ENCODE data around the gene SNX1. TPM values are rescaled to one million over a fixed set of nuclear protein-coding genes. Genes with fewer than 3 reads are reported as not detected.

Gene SNX1
- total and polyA plus RNA-seq, 2 of the 13 experiments (the other 11 are each of a cell fraction or from before 2014, with no cell fraction given) = 29.3 to 60.1 TPM

- no peak for TF ChIP-seq ZNF749 (CRISPR knock-in tag; IDR thresholded peaks at IDR 0.05; ENCODE audit: borderline replicate concordance)
- no peak for TF ChIP-seq AKAP8 (CRISPR knock-in tag; IDR thresholded peaks at IDR 0.05)
- TF ChIP-seq MTA1 (CRISPR knock-in tag; IDR thresholded peaks at IDR 0.05; ENCODE audit: borderline replicate concordance) = no peak
- no peak for TF ChIP-seq ZNF382 (CRISPR knock-in tag; IDR thresholded peaks at IDR 0.05; ENCODE audit: borderline replicate concordance)
- no peak for TF ChIP-seq ZNF691 (CRISPR knock-in tag; IDR thresholded peaks at IDR 0.05; ENCODE audit: borderline replicate concordance, low read depth)
- TF ChIP-seq ATF7-NPFF (CRISPR knock-in tag; IDR thresholded peaks at IDR 0.05; ENCODE audit: low read depth) = no peak
- TF ChIP-seq ATF6 (CRISPR knock-in tag; conservative IDR thresholded peaks at IDR 0.05) = no peak
- no peak for TF ChIP-seq ZSCAN25 (CRISPR knock-in tag; IDR thresholded peaks at IDR 0.05)
- TF ChIP-seq ZZZ3 (CRISPR knock-in tag; IDR thresholded peaks at IDR 0.05; ENCODE audit: borderline replicate concordance) = no peak
- 0 out of 2 replicates have a peak, but pooled peaks have one; percentile 40 for TF ChIP-seq ZNF773 (CRISPR knock-in tag; IDR thresholded peaks at IDR 0.05; ENCODE audit: borderline replicate concordance)
- TF ChIP-seq ZNF577 (CRISPR knock-in tag; IDR thresholded peaks at IDR 0.05; ENCODE audit: borderline replicate concordance, low read depth) = no peak
- TF ChIP-seq ZNF318 (CRISPR knock-in tag; IDR thresholded peaks at IDR 0.05) = no peak
- TF ChIP-seq CEBPG (CRISPR knock-in tag; IDR thresholded peaks at IDR 0.05) = peak; percentile 65
- no peak for TF ChIP-seq ZNF850 (CRISPR knock-in tag; conservative IDR thresholded peaks at IDR 0.05)
- TF ChIP-seq ZNF841 (CRISPR knock-in tag; IDR thresholded peaks at IDR 0.05; ENCODE audit: borderline replicate concordance) = no peak
- TF ChIP-seq KDM5B (CRISPR knock-in tag; IDR thresholded peaks at IDR 0.05; ENCODE audit: borderline replicate concordance) = peak; percentile 65; the same call in 1 of the 2 replicates
- no peak for TF ChIP-seq ZNF383 (CRISPR knock-in tag; IDR thresholded peaks at IDR 0.05; ENCODE audit: borderline replicate concordance)
- no peak for TF ChIP-seq HMG20A (CRISPR knock-in tag; IDR thresholded peaks at IDR 0.05; ENCODE audit: borderline replicate concordance)
Measured at GRCh38 chr15:64093627-64094417, 2.0 kb upstream of the SNX1 start, which contains the start of gene CIAO2A (continued).

All from HepG2 (cell line).